Adrenal gland (tissue), 12 donors: ENCODE measurements around the gene MAML3. TPM values are rescaled to one million over a fixed set of nuclear protein-coding genes. Genes with fewer than 3 reads are reported as not detected.
A peak's percentile ranks its signal among the peaks of the same experiment; 100 is the strongest.

Experiments used
- DNase-seq, 7 donors: peaks; one replicate each; pipeline ENCODE4 v3.0.0-alpha.2; 2019 to 2020
- H3K27ac ChIP-seq, 5 donors: fragments of 200-600 bp; sonication (generic) in 4 of 5; 1 replicate in 3 of 5; 2 replicates in 2 of 5; pipeline versions ENCODE4 v1.5.1 to v1.8.0; 2016 to 2020; ENCODE audit warnings: mild to moderate bottlenecking in 1 of 5
- H3K27me3 ChIP-seq: fragments of 200-600 bp; 2 replicates; pipeline ENCODE4 v1.8.0; 2021
- H3K36me3 ChIP-seq, 2 donors: fragments of 200-600 bp; replicated peaks in 1 of 2; 1 replicate in 1 of 2; 2 replicates in 1 of 2; pipeline versions ENCODE4 v1.5.1 to v1.8.0; 2018 to 2022
- H3K4me1 ChIP-seq, 2 donors: fragments of 200-600 bp; replicated peaks in 1 of 2; 1 replicate in 1 of 2; 2 replicates in 1 of 2; pipeline versions ENCODE4 v1.5.1 to v1.8.0; 2018 to 2021
- H3K4me3 ChIP-seq, 4 donors: fragments of 200-600 bp; sonication (generic) in 3 of 4; one replicate each; pipeline ENCODE4 v1.5.1; 2016 to 2018
- H3K9me3 ChIP-seq, 3 donors: fragments of 200-600 bp; sonication (generic) in 1 of 3; replicated peaks in 1 of 3; 1 replicate in 2 of 3; 2 replicates in 1 of 3; pipeline versions ENCODE4 v1.5.1 to v1.8.0; 2016 to 2021
- CTCF ChIP-seq, 6 experiments: fragments of 450-650 bp in 4 of 6; fragments of 200-600 bp in 2 of 6; sonication (generic) in 1 of 6; IDR thresholded peaks; 1 replicate in 5 of 6; 2 replicates in 1 of 6; pipeline versions ENCODE4 v1.5.1 to v1.8.0; 2016 to 2021; ENCODE audit warnings: antibody characterized with exemption in 6 of 6, mild to moderate bottlenecking in 2 of 6, moderate library complexity in 1 of 6
- POLR2A ChIP-seq, 2 donors: fragments of 450-650 bp; IDR thresholded peaks; one replicate each; pipeline ENCODE4 v1.6.1; 2017; ENCODE audit warnings: antibody characterized with exemption in 2 of 2, mild to moderate bottlenecking in 2 of 2, moderate library complexity in 1 of 2
- WGBS, 4 donors: extraction: QIAGEN DNeasy Blood & Tissue Kit in 2 of 4; methylation state at CpG; one replicate each; pipeline versions ENCODE4 v1.1.5 to v1.1.7; 2013 to 2017; 5-methylcytosine and 5-hydroxymethylcytosine counted together
- intact Hi-C, 2 donors: fragments of 100-400 bp; cut with DNase I; formaldehyde crosslinking; loops; one replicate each; pipeline versions ENCODE4 v1.14.1 to v1.15.0; 2022 to 2023
- polyA plus RNA-seq, 3 donors: library from polyadenylated mRNA; stranded (reverse); fragments of 200-250 nt in 2 of 3; fragments of 350-450 nt in 1 of 3; fragmentation: Illumina TruSeq in 1 of 3; extraction: RNeasy Lipid Tissue Mini Kit (QIAGEN cat#74804) in 1 of 3; gene quantifications; one replicate each; pipeline ENCODE4 v1.2.3, GENCODE V29; 2013 to 2014
- total RNA-seq, 9 donors: library from RNA; depleted of rRNA in 4 of 9; stranded (reverse); fragments of >200 nt in 4 of 9; fragments of 120-200 nt in 1 of 9; fragmentation: NEBNext Ultra II Directional in 1 of 9; extraction: Animal tissue kit (Norgen Biotek cat#: 25700) in 1 of 9; gene quantifications; one replicate each; pipeline versions ENCODE4 v1.1.0 to v1.2.4, GENCODE V29; 2013 to 2023
- donor health status: healthy with polysubstance abuse.
- donor health status: Bipolar disorder and iron deficiency.
- donor health status: DM: yes; HTN: yes; CAD: no.
- donor health status: DM: no; HTN: no; CAD: no.
- donor health status: DM: no; HTN: no; CAD: no.
- donor health status: DM: yes; HTN: yes; CAD: no.

MAML3 gene
- total and polyA plus RNA-seq, 12 donors, result 2.0 to 15.9 (median 8.4) TPM

GRCh38 chr4:139823345-139823744 is 330.6 kb downstream of the MAML3 start:
- Histone ChIP-seq H3K4me3 (no peak overlapping the region), H3K27me3 (no peaks in the 10 kb centered on the region), H3K27ac (no peak overlapping the region), H3K36me3 (no peaks in the 10 kb centered on the region), H3K4me1 (no peaks in the 10 kb centered on the region), H3K9me3 (no peaks in the 10 kb centered on the region)
- 84 to 96% (median 92%) methylated on average over 4 of the region's 4 CpGs for WGBS, 4 donors
- intact Hi-C loops, result no loop called here
- TF ChIP-seq POLR2A (IDR thresholded peaks at IDR 0.05) (no peak), CTCF (IDR thresholded peaks at IDR 0.05) (no peak)
- DNase-seq, result no peak

GRCh38 chr4:139822391-139822790 is 331.6 kb downstream of the MAML3 start:
- H3K27ac ChIP-seq, result no peak overlapping the region
- DNase-seq, result no peak
- WGBS, 4 donors, result 82 to 95% (median 91%) methylated on average over 1 to 4 of the region's 4 CpGs
- no peaks in the 10 kb centered on the region for H3K27me3 ChIP-seq
- H3K36me3 ChIP-seq, result no peaks in the 10 kb centered on the region
- TF ChIP-seq POLR2A (IDR thresholded peaks at IDR 0.05) (no peak), CTCF (IDR thresholded peaks at IDR 0.05) (no peak)
- intact Hi-C loops, result no loop called here
- H3K9me3 ChIP-seq, result no peaks in the 10 kb centered on the region
- no peak overlapping the region for H3K4me3 ChIP-seq
- H3K4me1 ChIP-seq, result no peaks in the 10 kb centered on the region

GRCh38 chr4:139819082-139819481 is 334.9 kb downstream of the MAML3 start:
- Histone ChIP-seq H3K4me3 (no peak overlapping the region), H3K36me3 (no peaks in the 10 kb centered on the region), H3K27ac (no peak overlapping the region), H3K27me3 (no peaks in the 10 kb centered on the region), H3K4me1 (peaks cover 15 to 28% of the 10 kb centered on the region in 2 donors), H3K9me3 (no peaks in the 10 kb centered on the region)
- intact Hi-C loops, result no loop called here
- DNase-seq, result no peak
- TF ChIP-seq POLR2A (IDR thresholded peaks at IDR 0.05), result no peak
- no peak for TF ChIP-seq CTCF (IDR thresholded peaks at IDR 0.05)
- WGBS, 4 donors, result 90 to 98% (median 95%) methylated on average over 2 of the region's 2 CpGs

GRCh38 chr4:139817657-139818452 is 336.1 kb downstream of the MAML3 start:
- Histone ChIP-seq H3K36me3 (no peaks in the 10 kb centered on the region), H3K4me1 (peaks cover 15 to 29% of the 10 kb centered on the region in 2 donors), H3K9me3 (no peaks in the 10 kb centered on the region), H3K27me3 (no peaks in the 10 kb centered on the region), H3K27ac (no peak overlapping the region), H3K4me3 (no peak overlapping the region)
- intact Hi-C loops, result no loop called here
- WGBS, 4 donors, result 95 to 98% (median 96%) methylated on average over 6 of the region's 6 CpGs
- DNase-seq, result no peak
- TF ChIP-seq POLR2A (IDR thresholded peaks at IDR 0.05), result no peak

- intact Hi-C loops, result no loop called here
- no peaks in the 10 kb centered on the region for H3K9me3 ChIP-seq
- peak overlapping the region in 2 of 5 donors; percentile 80 to 88 for H3K27ac ChIP-seq
- H3K4me3 ChIP-seq, result no peak overlapping the region
- no peaks in the 10 kb centered on the region for H3K27me3 ChIP-seq
- H3K36me3 ChIP-seq, result no peaks in the 10 kb centered on the region
- no peak for DNase-seq
- TF ChIP-seq CTCF (IDR thresholded peaks at IDR 0.05) (no peak), POLR2A (IDR thresholded peaks at IDR 0.05) (no peak)
- H3K4me1 ChIP-seq, result peaks cover 15 to 29% of the 10 kb centered on the region in 2 donors
- WGBS, 4 donors, result 90 to 100% (median 98%) methylated on average over 3 of the region's 3 CpGs
These were observed 337.1 kb downstream of the MAML3 start for GRCh38 chr4:139816856-139817255.
